Measurements from ENCODE around the gene ARHGAP18. TPM values are rescaled to one million over a fixed set of nuclear protein-coding genes. Genes with fewer than 3 reads are reported as not detected.

Gene ARHGAP18
- total RNA-seq, 1 donor from 2014 or later = 4.5 TPM

DNA sequence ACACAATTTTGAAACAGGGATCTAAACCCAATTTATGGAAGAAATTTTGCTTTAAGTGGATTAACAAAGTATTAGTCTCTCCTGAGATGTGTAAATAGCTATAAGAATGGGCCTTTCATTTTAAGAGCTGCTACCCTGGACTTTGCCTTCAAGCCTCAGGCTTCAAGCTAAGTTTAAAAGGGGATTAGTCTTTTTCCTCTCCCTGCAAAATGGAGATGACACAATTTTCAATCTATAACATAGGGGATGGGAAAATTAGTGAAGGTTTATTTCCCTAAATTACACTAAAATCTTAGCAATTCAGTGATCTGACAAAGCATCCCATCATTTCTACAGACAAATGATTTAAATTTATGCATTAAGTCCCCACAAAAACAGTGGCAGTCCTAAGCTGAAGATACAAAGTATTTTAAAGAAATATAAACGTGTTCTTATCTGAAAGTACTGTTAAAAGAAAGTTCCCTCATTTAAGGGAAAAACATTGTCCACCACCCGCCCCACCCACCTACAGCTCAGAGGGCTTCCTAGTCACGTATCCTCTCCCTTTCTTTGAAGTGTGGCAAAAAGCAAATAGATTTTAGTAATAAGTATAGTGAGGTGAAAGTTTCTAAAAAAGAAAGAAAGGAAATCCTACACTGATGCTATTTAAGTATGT is 14.5 kb downstream of the ARHGAP18 start:
- Histone ChIP-seq H3K4me3 (ENCODE audit: low read depth, low read length) (no peak overlapping the region), H3K27me3 (ENCODE audit: control insufficient read depth, insufficient read depth, low read length) (no peaks in the 10 kb centered on the region), H3K36me3 (ENCODE audit: control insufficient read depth, insufficient read depth, low read length) (no peaks in the 10 kb centered on the region)
- DNase-seq (ENCODE audit: low read depth) (peak; percentile 38), FAIRE-seq (no peak)
- TF ChIP-seq, protein P1, sequence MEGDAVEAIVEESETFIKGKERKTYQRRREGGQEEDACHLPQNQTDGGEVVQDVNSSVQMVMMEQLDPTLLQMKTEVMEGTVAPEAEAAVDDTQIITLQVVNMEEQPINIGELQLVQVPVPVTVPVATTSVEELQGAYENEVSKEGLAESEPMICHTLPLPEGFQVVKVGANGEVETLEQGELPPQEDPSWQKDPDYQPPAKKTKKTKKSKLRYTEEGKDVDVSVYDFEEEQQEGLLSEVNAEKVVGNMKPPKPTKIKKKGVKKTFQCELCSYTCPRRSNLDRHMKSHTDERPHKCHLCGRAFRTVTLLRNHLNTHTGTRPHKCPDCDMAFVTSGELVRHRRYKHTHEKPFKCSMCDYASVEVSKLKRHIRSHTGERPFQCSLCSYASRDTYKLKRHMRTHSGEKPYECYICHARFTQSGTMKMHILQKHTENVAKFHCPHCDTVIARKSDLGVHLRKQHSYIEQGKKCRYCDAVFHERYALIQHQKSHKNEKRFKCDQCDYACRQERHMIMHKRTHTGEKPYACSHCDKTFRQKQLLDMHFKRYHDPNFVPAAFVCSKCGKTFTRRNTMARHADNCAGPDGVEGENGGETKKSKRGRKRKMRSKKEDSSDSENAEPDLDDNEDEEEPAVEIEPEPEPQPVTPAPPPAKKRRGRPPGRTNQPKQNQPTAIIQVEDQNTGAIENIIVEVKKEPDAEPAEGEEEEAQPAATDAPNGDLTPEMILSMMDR (IDR thresholded peaks at IDR 0.05; ENCODE audit: insufficient read depth, low read length, severe bottlenecking) = no peak

DNA sequence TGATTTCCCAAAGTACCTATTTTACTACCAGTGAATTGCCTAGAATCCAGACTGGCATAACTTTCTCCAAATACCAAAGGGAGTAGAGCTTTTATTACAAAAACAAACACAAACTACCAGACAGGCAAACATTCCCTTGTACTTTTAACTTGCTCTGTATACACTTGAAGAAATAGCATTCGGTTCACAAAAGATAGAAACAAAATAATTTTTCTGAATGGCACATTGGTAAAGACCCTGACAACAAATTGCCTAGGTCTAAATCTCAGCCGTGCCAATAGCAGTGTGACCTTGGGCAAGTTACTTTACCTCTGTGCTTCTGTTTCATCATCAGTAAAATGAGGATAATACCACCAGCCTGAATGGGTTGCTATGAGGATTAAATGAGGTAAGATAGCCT is 15.9 kb downstream of the ARHGAP18 start:
- DNase-seq (ENCODE audit: low read depth) = no peak

DNA sequence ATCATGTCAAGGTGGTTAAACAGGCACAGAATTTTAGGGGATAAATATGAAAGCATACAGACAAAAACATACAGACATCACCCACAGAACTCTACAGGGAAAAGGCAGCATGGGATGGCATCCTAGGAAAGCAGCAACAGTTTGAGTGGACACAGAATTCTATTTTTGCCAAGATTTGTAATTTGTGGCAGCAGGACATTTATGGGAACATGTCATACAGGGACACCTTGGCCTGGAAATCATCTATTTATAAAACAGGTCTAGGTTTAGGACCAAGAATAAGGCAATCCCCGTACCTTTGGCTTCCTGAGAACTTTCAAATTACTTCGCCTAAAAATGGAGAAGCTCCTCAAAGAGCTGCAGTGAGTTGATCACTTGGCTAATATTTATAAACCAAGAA is 17.5 kb downstream of the ARHGAP18 start:
- H3K4me3 ChIP-seq (ENCODE audit: low read depth, low read length) = no peak overlapping the region
- FAIRE-seq (no peak), DNase-seq (ENCODE audit: low read depth) (no peak)
- H3K36me3 ChIP-seq (ENCODE audit: control insufficient read depth, insufficient read depth, low read length) = no peaks in the 10 kb centered on the region
- no peaks in the 10 kb centered on the region for H3K27me3 ChIP-seq (ENCODE audit: control insufficient read depth, insufficient read depth, low read length)
- TF ChIP-seq, protein P1 (IDR thresholded peaks at IDR 0.05; ENCODE audit: insufficient read depth, low read length, severe bottlenecking) = no peak

More for the DNA sequence above, 15.9 kb downstream of the ARHGAP18 start:
- H3K27me3 ChIP-seq (ENCODE audit: control insufficient read depth, insufficient read depth, low read length) = no peaks in the 10 kb centered on the region
- FAIRE-seq = no peak
- TF ChIP-seq, protein P1 (IDR thresholded peaks at IDR 0.05; ENCODE audit: insufficient read depth, low read length, severe bottlenecking) = no peak
- H3K36me3 ChIP-seq (ENCODE audit: control insufficient read depth, insufficient read depth, low read length) = no peaks in the 10 kb centered on the region
- no peak overlapping the region for H3K4me3 ChIP-seq (ENCODE audit: low read depth, low read length)

DNA sequence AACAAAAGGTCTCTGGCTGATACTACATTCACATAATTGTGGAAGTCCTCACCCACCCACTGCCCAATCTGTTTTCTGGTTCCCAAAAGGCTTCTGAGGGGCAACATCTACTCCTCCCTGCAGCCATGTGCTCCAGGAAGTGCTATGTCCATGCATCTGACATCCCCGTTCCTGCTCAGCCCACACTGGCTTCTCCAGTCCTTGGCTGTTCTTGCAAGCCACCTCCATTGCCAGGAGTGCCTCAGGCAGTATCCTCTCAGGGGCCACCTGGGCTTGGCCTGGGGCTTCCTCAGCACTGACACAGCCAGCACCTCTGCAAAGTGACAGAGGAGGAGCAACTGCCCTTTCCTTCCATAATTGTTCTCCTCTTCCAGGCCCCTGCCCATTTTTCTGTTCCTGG is 18.3 kb downstream of the ARHGAP18 start:
- no peaks in the 10 kb centered on the region for H3K36me3 ChIP-seq (ENCODE audit: control insufficient read depth, insufficient read depth, low read length)
- TF ChIP-seq, protein P1 (IDR thresholded peaks at IDR 0.05; ENCODE audit: insufficient read depth, low read length, severe bottlenecking) = no peak
- no peaks in the 10 kb centered on the region for H3K27me3 ChIP-seq (ENCODE audit: control insufficient read depth, insufficient read depth, low read length)
- no peak overlapping the region for H3K4me3 ChIP-seq (ENCODE audit: low read depth, low read length)
- FAIRE-seq (no peak), DNase-seq (ENCODE audit: low read depth) (no peak)

DNA sequence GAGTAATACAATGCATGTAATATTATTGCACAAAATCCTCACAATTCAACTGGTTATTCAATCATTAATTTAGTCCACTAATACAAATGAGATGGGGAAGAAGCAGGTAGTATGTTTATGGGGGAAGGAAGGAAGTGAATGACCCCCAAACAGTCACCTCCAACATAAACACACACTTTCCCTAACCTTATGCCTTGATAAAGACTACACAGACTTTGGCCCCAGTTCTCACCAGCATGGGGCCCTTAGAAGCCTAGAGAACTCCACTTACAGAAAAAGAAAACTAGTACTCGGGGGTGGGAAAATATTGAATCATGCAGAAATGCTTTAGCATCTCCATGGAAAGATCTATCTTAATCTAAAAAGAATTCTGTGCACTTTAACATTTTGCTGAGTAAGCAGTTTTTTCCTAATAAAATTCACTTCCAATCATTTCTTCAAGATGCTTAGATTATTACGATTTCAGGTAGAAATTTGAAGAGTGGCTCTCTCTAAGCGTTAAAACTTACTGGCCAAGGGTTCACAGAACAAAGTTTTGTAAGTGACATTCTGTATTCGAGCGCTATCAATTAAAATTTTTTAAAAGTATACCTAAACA is 18.8 kb downstream of the ARHGAP18 start:
- Histone ChIP-seq H3K27me3 (ENCODE audit: control insufficient read depth, insufficient read depth, low read length) (no peaks in the 10 kb centered on the region), H3K36me3 (ENCODE audit: control insufficient read depth, insufficient read depth, low read length) (no peaks in the 10 kb centered on the region), H3K4me3 (ENCODE audit: low read depth, low read length) (no peak overlapping the region)
- DNase-seq (ENCODE audit: low read depth) (no peak), FAIRE-seq (no peak)
- TF ChIP-seq, protein P1 (IDR thresholded peaks at IDR 0.05; ENCODE audit: insufficient read depth, low read length, severe bottlenecking) = no peak

All from bronchial epithelial cell (primary cell).